Smooth muscle cell (in vitro differentiated cells): ENCODE data around the gene HIVEP3. TPM values are rescaled to one million over a fixed set of nuclear protein-coding genes. Genes with fewer than 3 reads are reported as not detected.

Experiments
- DNase-seq: peaks from one replicate; lab custom pipeline; 2025; ENCODE audit not compliant: unreplicated experiment; lab: John Stamatoyannopoulos, UW
- H2AFZ ChIP-seq: fragments of 200-600 bp; sonication (generic); 2 replicates; pipeline ENCODE4 v1.6.0; 2016; ENCODE audit warnings: antibody characterized with exemption, low read depth, mild to moderate bottlenecking
- H3F3A ChIP-seq: fragments of 200-600 bp; sonication (generic); 2 replicates; pipeline ENCODE4 v1.6.0; 2017; ENCODE audit warnings: antibody characterized with exemption, low read depth
- H3K27ac ChIP-seq: fragments of 200-600 bp; sonication (generic); 2 replicates; pipeline ENCODE4 v1.5.1; 2016; ENCODE audit warnings: low read depth, mild to moderate bottlenecking
- H3K27me3 ChIP-seq: fragments of 200-600 bp; sonication (generic); 2 replicates; pipeline ENCODE4 v1.6.1; 2016; ENCODE audit warnings: low read depth, mild to moderate bottlenecking
- H3K36me3 ChIP-seq: fragments of 200-600 bp; sonication (generic); 2 replicates; pipeline ENCODE4 v1.5.1; 2016; ENCODE audit warnings: low read depth
- H3K4me1 ChIP-seq: fragments of 200-600 bp; sonication (generic); 2 replicates; pipeline ENCODE4 v1.5.1; 2016; ENCODE audit warnings: low read depth
- H3K4me2 ChIP-seq: fragments of 200-600 bp; sonication (generic); 2 replicates; pipeline ENCODE4 v1.6.0; 2016; ENCODE audit warnings: mild to moderate bottlenecking
- H3K4me3 ChIP-seq: fragments of 200-600 bp; sonication (generic); 2 replicates; pipeline ENCODE4 v1.5.1; 2016; ENCODE audit warnings: mild to moderate bottlenecking
- H3K79me2 ChIP-seq: fragments of 200-600 bp; sonication (generic); 2 replicates; pipeline ENCODE4 v1.6.0; 2016; ENCODE audit warnings: low read depth, mild to moderate bottlenecking
- H3K9ac ChIP-seq: fragments of 200-600 bp; sonication (generic); 2 replicates; pipeline ENCODE4 v1.6.0; 2016; ENCODE audit warnings: low read depth
- H3K9me3 ChIP-seq: fragments of 200-600 bp; sonication (generic); replicated peaks from 2 replicates; pipeline ENCODE4 v1.5.1; 2016; ENCODE audit warnings: low read depth
- H4K20me1 ChIP-seq: fragments of 200-600 bp; sonication (generic); 2 replicates; pipeline ENCODE4 v1.6.0; 2016; ENCODE audit warnings: low read depth
- WGBS: methylation state at CpG from one replicate; pipeline ENCODE4 v1.1.7; 2016; ENCODE audit warnings: low lambda C conversion rate; 5-methylcytosine and 5-hydroxymethylcytosine counted together
- polyA plus RNA-seq: library from polyadenylated mRNA; unstranded; fragments of >200 nt; fragmentation: Nextera tagmentation; extraction: Ambion mirVana; gene quantifications from 2 replicates; pipeline ENCODE4 v1.2.1, GENCODE V29; 2016
- total RNA-seq: library from RNA; depleted of rRNA; stranded (reverse); fragments of >200 nt; gene quantifications from 2 replicates; pipeline ENCODE4 v1.2.3, GENCODE V29; 2014
- TF ChIP-seq, protein P1 (sequence below): fragments of 200-600 bp; sonication (generic); IDR thresholded peaks from 2 replicates; pipeline ENCODE4 v1.5.1; 2017; ENCODE audit warnings: borderline replicate concordance, mild to moderate bottlenecking, antibody characterized with exemption; ENCODE audit not compliant: insufficient read depth, poor library complexity, severe bottlenecking

HIVEP3 gene
- total and polyA plus RNA-seq, 2 experiments from 2014 or later: 2.1 to 6.4 TPM

DNA sequence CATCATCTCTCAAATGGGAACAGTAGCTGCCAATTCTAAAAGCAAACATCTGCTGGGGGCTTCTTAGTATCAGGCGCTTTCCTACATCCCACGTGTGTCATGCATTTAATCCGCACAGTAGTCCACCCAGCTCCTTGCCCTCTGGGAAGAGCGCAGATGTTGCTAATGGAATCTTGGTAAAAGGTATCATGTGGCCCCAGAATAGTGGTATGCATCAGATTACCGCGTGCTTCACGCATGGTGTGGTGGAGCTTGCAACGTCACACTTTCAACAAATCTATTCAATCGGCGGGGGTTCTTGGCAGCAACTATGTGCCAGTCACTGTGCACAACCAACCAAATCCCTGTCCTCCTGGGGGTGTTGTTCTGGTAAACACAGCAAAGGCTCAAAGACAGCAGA lies 141.0 kb downstream of the HIVEP3 start:
- no peak for DNase-seq
- Histone ChIP-seq H3K27me3 (no peaks in the 10 kb centered on the region), H3K27ac (no peak overlapping the region), H3K36me3 (no peaks in the 10 kb centered on the region), H4K20me1 (no peaks in the 10 kb centered on the region), H3K79me2 (no peaks in the 10 kb centered on the region), H3K9me3 (no peaks in the 10 kb centered on the region), H3K4me1 (no peaks in the 10 kb centered on the region), H2AFZ (no peak overlapping the region), H3F3A (no peaks in the 10 kb centered on the region), H3K4me3 (no peak overlapping the region), H3K4me2 (no peak overlapping the region), H3K9ac (no peak overlapping the region)
- TF ChIP-seq, protein P1, sequence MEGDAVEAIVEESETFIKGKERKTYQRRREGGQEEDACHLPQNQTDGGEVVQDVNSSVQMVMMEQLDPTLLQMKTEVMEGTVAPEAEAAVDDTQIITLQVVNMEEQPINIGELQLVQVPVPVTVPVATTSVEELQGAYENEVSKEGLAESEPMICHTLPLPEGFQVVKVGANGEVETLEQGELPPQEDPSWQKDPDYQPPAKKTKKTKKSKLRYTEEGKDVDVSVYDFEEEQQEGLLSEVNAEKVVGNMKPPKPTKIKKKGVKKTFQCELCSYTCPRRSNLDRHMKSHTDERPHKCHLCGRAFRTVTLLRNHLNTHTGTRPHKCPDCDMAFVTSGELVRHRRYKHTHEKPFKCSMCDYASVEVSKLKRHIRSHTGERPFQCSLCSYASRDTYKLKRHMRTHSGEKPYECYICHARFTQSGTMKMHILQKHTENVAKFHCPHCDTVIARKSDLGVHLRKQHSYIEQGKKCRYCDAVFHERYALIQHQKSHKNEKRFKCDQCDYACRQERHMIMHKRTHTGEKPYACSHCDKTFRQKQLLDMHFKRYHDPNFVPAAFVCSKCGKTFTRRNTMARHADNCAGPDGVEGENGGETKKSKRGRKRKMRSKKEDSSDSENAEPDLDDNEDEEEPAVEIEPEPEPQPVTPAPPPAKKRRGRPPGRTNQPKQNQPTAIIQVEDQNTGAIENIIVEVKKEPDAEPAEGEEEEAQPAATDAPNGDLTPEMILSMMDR: no peak
- WGBS: 90% methylated on average over 10 of the region's 10 CpGs

DNA sequence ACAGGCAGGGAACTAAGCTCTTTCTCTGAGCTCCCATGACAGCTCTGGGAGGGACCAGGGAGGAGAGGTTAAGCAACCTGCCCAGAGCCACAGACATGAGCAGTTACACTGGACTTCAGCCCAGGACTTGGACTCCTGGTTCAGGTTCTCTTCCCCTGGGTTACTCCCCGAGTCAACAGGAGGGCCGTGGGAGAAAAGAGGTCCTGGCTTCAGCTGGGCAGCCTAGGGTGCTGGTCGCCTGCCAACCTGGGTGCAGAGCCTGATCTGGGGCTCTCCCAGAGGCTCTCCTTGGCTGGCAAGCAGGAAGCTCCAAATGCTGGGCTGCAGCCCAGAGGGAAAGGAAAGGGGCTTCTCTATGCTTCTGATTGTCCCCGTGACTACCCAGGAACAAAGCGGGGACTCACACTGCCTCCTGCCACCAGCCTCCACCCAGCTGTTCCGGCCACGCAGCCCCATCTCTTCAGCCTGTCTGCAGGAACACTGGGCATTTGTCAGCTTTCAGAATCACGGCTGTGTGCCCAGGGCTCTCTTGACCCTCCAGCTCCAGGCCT lies 141.8 kb downstream of the HIVEP3 start:
- H3K27ac ChIP-seq: no peak overlapping the region
- H3K79me2 ChIP-seq: no peaks in the 10 kb centered on the region
- H2AFZ ChIP-seq: no peak overlapping the region
- no peak overlapping the region for H3K4me2 ChIP-seq
- H3K4me1 ChIP-seq: no peaks in the 10 kb centered on the region
- H4K20me1 ChIP-seq: no peaks in the 10 kb centered on the region
- H3K9ac ChIP-seq: no peak overlapping the region
- no peaks in the 10 kb centered on the region for H3K9me3 ChIP-seq
- H3K27me3 ChIP-seq: no peaks in the 10 kb centered on the region
- H3K4me3 ChIP-seq: no peak overlapping the region
- DNase-seq: no peak
- TF ChIP-seq, protein P1: no peak
- 93% methylated on average over 8 of the region's 8 CpGs for WGBS
- H3F3A ChIP-seq: no peaks in the 10 kb centered on the region
- H3K36me3 ChIP-seq: no peaks in the 10 kb centered on the region

DNA sequence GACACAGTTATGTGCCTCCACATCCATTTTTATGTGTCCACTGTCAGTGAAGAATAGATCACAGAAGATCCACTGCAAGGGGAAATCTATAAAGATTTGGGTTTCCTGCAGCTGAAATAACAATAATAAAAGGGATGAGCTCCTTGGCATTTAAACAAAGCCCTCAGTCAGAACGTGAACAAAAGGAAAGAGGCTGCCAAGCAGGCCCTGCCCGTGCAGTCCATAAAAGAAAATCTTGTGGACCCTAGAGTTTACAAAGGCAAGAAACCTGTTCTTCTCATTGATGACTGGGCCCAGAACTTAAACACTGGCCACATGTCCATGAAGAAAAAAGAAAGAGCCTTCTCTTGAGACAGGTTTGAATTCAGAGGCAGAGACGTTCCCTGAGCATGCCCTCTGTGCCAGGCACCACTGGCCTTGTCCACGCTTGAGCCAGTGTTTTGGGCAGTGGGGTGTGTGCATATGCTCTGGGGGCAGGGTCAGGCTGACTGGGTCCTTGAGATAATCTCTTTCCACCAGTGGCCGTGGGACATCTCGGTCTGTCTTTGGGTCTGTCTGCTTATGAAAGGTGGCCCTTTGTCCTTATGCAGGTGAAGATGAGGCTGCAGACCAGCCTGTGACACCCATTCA lies 142.7 kb downstream of the HIVEP3 start:
- WGBS: 85% methylated on average over 6 of the region's 6 CpGs
- TF ChIP-seq, protein P1: no peak
- Histone ChIP-seq H3K79me2 (no peaks in the 10 kb centered on the region), H3K9ac (no peak overlapping the region), H4K20me1 (no peaks in the 10 kb centered on the region), H2AFZ (no peak overlapping the region), H3F3A (no peaks in the 10 kb centered on the region), H3K27me3 (no peaks in the 10 kb centered on the region), H3K36me3 (no peaks in the 10 kb centered on the region), H3K4me1 (no peaks in the 10 kb centered on the region), H3K27ac (no peak overlapping the region), H3K4me2 (no peak overlapping the region), H3K4me3 (no peak overlapping the region), H3K9me3 (no peaks in the 10 kb centered on the region)
- no peak for DNase-seq

DNA sequence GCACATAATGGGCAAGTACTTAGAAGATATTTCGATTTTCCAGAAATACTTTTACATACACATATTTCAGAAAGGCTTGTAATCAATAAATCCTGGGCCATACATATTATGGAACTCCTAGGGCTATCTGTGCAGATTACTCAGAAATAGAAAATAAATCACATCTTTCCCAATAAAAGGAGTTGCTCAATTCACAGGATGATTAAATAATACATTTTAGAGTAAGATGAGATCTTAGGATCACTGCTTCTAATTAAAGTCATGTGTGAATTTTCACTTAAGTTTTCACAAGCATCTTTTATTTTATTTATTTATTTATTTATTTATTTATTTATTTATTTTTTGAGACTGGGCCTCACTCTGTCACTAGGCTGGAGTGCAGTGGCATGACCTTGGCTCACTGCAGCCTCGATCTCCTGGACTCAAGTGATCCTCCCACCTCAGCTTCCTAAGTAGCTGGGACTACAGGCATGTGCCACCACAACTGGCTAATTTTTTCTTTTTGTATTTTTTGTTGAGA lies 144.2 kb downstream of the HIVEP3 start:
- 73% methylated on average over 2 of the region's 2 CpGs for WGBS
- H3K36me3 ChIP-seq: no peaks in the 10 kb centered on the region
- DNase-seq: no peak
- no peaks in the 10 kb centered on the region for H3K27me3 ChIP-seq
- H2AFZ ChIP-seq: no peak overlapping the region
- H3K9ac ChIP-seq: no peak overlapping the region
- no peak overlapping the region for H3K27ac ChIP-seq
- no peaks in the 10 kb centered on the region for H3F3A ChIP-seq
- no peaks in the 10 kb centered on the region for H3K79me2 ChIP-seq
- H4K20me1 ChIP-seq: no peaks in the 10 kb centered on the region
- H3K4me2 ChIP-seq: no peak overlapping the region
- H3K9me3 ChIP-seq: no peaks in the 10 kb centered on the region
- no peak overlapping the region for H3K4me3 ChIP-seq
- TF ChIP-seq, protein P1: no peak
- no peaks in the 10 kb centered on the region for H3K4me1 ChIP-seq
